ENCODE measurements around the gene ARID1B. TPM values are rescaled to one million over a fixed set of nuclear protein-coding genes. Genes with fewer than 3 reads are reported as not detected.
A peak's percentile ranks its signal among the peaks of the same experiment; 100 is the strongest.

Gene ARID1B
- total and polyA plus RNA-seq, 9 of the 15 experiments (the other 6 are each of a cell fraction or from before 2014, with no cell fraction given) = 12.5 to 50.5 (median 25.8) TPM

DNA sequence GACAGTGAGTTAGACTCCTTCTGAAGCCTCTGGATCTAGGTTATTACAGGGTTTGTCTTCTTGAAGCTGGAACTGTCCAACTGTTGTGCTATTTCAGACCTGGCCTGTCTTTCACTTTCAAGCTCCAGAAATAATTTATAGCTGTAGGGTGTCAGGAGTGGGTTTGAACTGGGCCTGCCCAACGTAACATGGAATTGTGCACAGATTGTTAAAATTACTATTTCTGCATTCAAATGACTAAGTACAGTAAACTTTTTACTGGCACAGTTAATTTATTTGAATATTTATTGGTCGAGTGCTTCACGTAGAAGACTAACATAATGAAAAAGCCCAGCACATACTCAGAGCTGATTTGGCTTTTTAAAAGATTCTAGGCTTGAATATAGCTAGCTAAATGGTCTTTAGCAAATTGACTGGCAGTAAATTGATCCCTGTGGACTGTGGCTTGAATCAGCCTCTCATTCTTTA lies 74.3 kb downstream of the ARID1B start (continued):
- TF ChIP-seq, protein P1, sequence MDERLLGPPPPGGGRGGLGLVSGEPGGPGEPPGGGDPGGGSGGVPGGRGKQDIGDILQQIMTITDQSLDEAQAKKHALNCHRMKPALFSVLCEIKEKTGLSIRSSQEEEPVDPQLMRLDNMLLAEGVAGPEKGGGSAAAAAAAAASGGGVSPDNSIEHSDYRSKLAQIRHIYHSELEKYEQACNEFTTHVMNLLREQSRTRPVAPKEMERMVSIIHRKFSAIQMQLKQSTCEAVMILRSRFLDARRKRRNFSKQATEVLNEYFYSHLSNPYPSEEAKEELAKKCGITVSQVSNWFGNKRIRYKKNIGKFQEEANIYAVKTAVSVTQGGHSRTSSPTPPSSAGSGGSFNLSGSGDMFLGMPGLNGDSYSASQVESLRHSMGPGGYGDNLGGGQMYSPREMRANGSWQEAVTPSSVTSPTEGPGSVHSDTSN (CRISPR knock-in tag; IDR thresholded peaks at IDR 0.05; ENCODE audit: low read depth) = no peak
- TF ChIP-seq, protein P1 (tag; conservative IDR thresholded peaks at IDR 0.05; ENCODE audit: low read depth) = peak; percentile 87
- TF ChIP-seq MEIS2 (IDR thresholded peaks at IDR 0.05; ENCODE audit: partially characterized antibody) = peak; percentile 88
- TF ChIP-seq, protein P2, sequence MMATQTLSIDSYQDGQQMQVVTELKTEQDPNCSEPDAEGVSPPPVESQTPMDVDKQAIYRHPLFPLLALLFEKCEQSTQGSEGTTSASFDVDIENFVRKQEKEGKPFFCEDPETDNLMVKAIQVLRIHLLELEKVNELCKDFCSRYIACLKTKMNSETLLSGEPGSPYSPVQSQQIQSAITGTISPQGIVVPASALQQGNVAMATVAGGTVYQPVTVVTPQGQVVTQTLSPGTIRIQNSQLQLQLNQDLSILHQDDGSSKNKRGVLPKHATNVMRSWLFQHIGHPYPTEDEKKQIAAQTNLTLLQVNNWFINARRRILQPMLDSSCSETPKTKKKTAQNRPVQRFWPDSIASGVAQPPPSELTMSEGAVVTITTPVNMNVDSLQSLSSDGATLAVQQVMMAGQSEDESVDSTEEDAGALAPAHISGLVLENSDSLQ (IDR thresholded peaks at IDR 0.05) = peak; percentile 88
- TF ChIP-seq ZNF347 (CRISPR knock-in tag; IDR thresholded peaks at IDR 0.05; ENCODE audit: low read depth) = no peak
